H9 (cell line): ENCODE results near the gene LRRC7. TPM values are rescaled to one million over a fixed set of nuclear protein-coding genes. Genes with fewer than 3 reads are reported as not detected.

ENCODE experiments used
- DNase-seq: peaks from one replicate; pipeline ENCODE4 v3.0.0-alpha.2; 2017
- H2AFZ ChIP-seq: one replicate; pipeline ENCODE4 v1.6.1; 2013; ENCODE audit warnings: mild to moderate bottlenecking, low read length, control low read depth, moderate library complexity
- H2AK5ac ChIP-seq: 2 replicates; pipeline ENCODE4 v1.6.1; 2013; ENCODE audit warnings: low read length, control low read depth, mixed read lengths; ENCODE audit not compliant: insufficient read length
- H2BK120ac ChIP-seq: one replicate; pipeline ENCODE4 v1.6.1; 2013; ENCODE audit warnings: low read depth, mild to moderate bottlenecking, low read length, control low read depth, inconsistent platforms; ENCODE audit not compliant: poor library complexity, severe bottlenecking
- H2BK12ac ChIP-seq: 2 replicates; pipeline ENCODE4 v1.6.1; 2013; ENCODE audit warnings: low read length, control low read depth, mixed read lengths, low read depth; ENCODE audit not compliant: insufficient read length
- H2BK15ac ChIP-seq: 2 replicates; pipeline ENCODE4 v1.6.1; 2013; ENCODE audit warnings: low read depth, low read length, control low read depth
- H2BK20ac ChIP-seq: one replicate; pipeline ENCODE4 v1.6.1; 2013; ENCODE audit warnings: low read depth, mild to moderate bottlenecking, low read length, control low read depth, inconsistent platforms; ENCODE audit not compliant: poor library complexity, severe bottlenecking
- H2BK5ac ChIP-seq: 2 replicates; pipeline ENCODE4 v1.6.1; 2013; ENCODE audit warnings: low read length, control low read depth, mixed read lengths; ENCODE audit not compliant: insufficient read length
- H3K14ac ChIP-seq: 2 replicates; pipeline ENCODE4 v1.6.1; 2013; ENCODE audit warnings: low read length, control low read depth; ENCODE audit not compliant: insufficient read depth
- H3K18ac ChIP-seq: 2 replicates; pipeline ENCODE4 v1.6.1; 2013; ENCODE audit warnings: low read depth, mild to moderate bottlenecking, mixed read lengths, low read length, control low read depth; ENCODE audit not compliant: insufficient read length
- H3K23ac ChIP-seq: 2 replicates; pipeline ENCODE4 v1.6.1; 2013; ENCODE audit warnings: low read length, control low read depth, mixed read lengths, low read depth; ENCODE audit not compliant: insufficient read length
- H3K23me2 ChIP-seq: 2 replicates; pipeline ENCODE4 v1.6.1; 2013; ENCODE audit warnings: low read depth, mild to moderate bottlenecking, mixed read lengths, low read length, control low read depth; ENCODE audit not compliant: insufficient read length, poor library complexity, severe bottlenecking
- H3K27ac ChIP-seq: 2 replicates; pipeline ENCODE4 v1.5.1; 2013; ENCODE audit warnings: low read length, control low read depth, mixed read lengths, low read depth; ENCODE audit not compliant: insufficient read length
- H3K27me3 ChIP-seq: 2 replicates; pipeline ENCODE4 v1.6.1; 2013; ENCODE audit warnings: low read length, control low read depth, inconsistent platforms; ENCODE audit not compliant: insufficient read depth
- H3K4ac ChIP-seq: 2 replicates; pipeline ENCODE4 v1.6.1; 2013; ENCODE audit warnings: low read depth, mild to moderate bottlenecking, control low read depth, inconsistent platforms, low read length, moderate library complexity
- H3K4me1 ChIP-seq: 2 replicates; pipeline ENCODE4 v1.6.1; 2013; ENCODE audit warnings: low read length, control low read depth, inconsistent platforms; ENCODE audit not compliant: insufficient read depth
- H3K4me2 ChIP-seq: 2 replicates; pipeline ENCODE4 v1.6.1; 2013; ENCODE audit warnings: low read length, control low read depth, mixed read lengths; ENCODE audit not compliant: insufficient read length, insufficient read depth
- H3K56ac ChIP-seq: 2 replicates; pipeline ENCODE4 v1.6.1; 2013; ENCODE audit warnings: low read depth, mild to moderate bottlenecking, mixed read lengths, low read length, control low read depth; ENCODE audit not compliant: insufficient read length
- H3K79me1 ChIP-seq: 2 replicates; pipeline ENCODE4 v1.6.1; 2013; ENCODE audit warnings: low read depth, mild to moderate bottlenecking, moderate library complexity, low read length, control low read depth, inconsistent platforms; ENCODE audit not compliant: insufficient read depth, poor library complexity, severe bottlenecking
- H3K79me2 ChIP-seq: 2 replicates; pipeline ENCODE4 v1.6.1; 2013; ENCODE audit warnings: low read length, control low read depth, inconsistent platforms; ENCODE audit not compliant: insufficient read depth
- H3K9ac ChIP-seq: 2 replicates; pipeline ENCODE4 v1.6.1; 2013; ENCODE audit warnings: low read length, control low read depth, mixed read lengths; ENCODE audit not compliant: insufficient read length; ENCODE audit errors: extremely low read depth
- H3K9me3 ChIP-seq: one replicate; pipeline ENCODE4 v1.6.1; 2013; ENCODE audit warnings: low read depth, low read length, inconsistent platforms; ENCODE audit not compliant: control insufficient read depth
- H3T11ph ChIP-seq: one replicate; pipeline ENCODE4 v1.6.1; 2013; ENCODE audit warnings: mild to moderate bottlenecking, low read length, control low read depth, inconsistent platforms
- H4K20me1 ChIP-seq: one replicate; pipeline ENCODE4 v1.6.1; 2013; ENCODE audit not compliant: control insufficient read depth, insufficient read length, insufficient read depth
- H4K5ac ChIP-seq: 2 replicates; pipeline ENCODE4 v1.6.1; 2013; ENCODE audit warnings: low read depth, mild to moderate bottlenecking, mixed read lengths, low read length, control low read depth; ENCODE audit not compliant: insufficient read length
- H4K8ac ChIP-seq: replicated peaks from 2 replicates; pipeline ENCODE4 v1.6.1; 2013; ENCODE audit warnings: low read length, control low read depth, mixed read lengths, low read depth; ENCODE audit not compliant: insufficient read length
- H4K91ac ChIP-seq: 2 replicates; pipeline ENCODE4 v1.6.1; 2013; ENCODE audit warnings: low read depth, mild to moderate bottlenecking, moderate library complexity, mixed read lengths, low read length, control low read depth; ENCODE audit not compliant: insufficient read length
- H3K27ac Mint-ChIP-seq, 3 experiments: 2 replicates in 2 of 3; 3 replicates in 1 of 3; pipeline ENCODE4 v1.8.0; 2020 to 2021; ENCODE audit warnings: mixed read lengths in 3 of 3, mild to moderate bottlenecking in 1 of 3, moderate library complexity in 1 of 3
- H3K27me3 Mint-ChIP-seq: 2 replicates; pipeline ENCODE4 v1.8.0; 2021; ENCODE audit warnings: low read depth, mild to moderate bottlenecking, moderate library complexity, mixed read lengths
- H3K36me3 Mint-ChIP-seq, 3 experiments: 2 replicates in 2 of 3; 3 replicates in 1 of 3; pipeline ENCODE4 v1.8.0; 2020 to 2021; ENCODE audit warnings: low read depth in 3 of 3, mixed read lengths in 3 of 3; ENCODE audit not compliant: insufficient read depth in 1 of 3
- H3K4me1 Mint-ChIP-seq, 2 experiments: 2 replicates each; pipeline ENCODE4 v1.8.0; 2020; ENCODE audit warnings: mixed read lengths in 2 of 2
- H3K4me3 Mint-ChIP-seq, 2 experiments: 2 replicates in 1 of 2; 3 replicates in 1 of 2; pipeline ENCODE4 v1.8.0; 2020 to 2021; ENCODE audit warnings: mild to moderate bottlenecking in 2 of 2, mixed read lengths in 2 of 2, moderate library complexity in 1 of 2
- H3K9me3 Mint-ChIP-seq, 2 experiments: 2 replicates in 1 of 2; 3 replicates in 1 of 2; pipeline ENCODE4 v1.8.0; 2020; ENCODE audit warnings: mild to moderate bottlenecking in 2 of 2, mixed read lengths in 2 of 2, moderate library complexity in 1 of 2
- CTCF ChIP-seq: fragments of 200-600 bp; sonication (generic); conservative IDR thresholded peaks from 3 replicates; pipeline ENCODE4 v1.8.0; 2021; ENCODE audit warnings: antibody characterized with exemption, mild to moderate bottlenecking
- WGBS: extraction: QIAGEN DNeasy Blood & Tissue Kit; methylation state at CpG from one replicate; pipeline ENCODE4 v1.1.7; 2013; ENCODE audit warnings: missing lambda C conversion rate, low lambda C conversion rate, mixed read lengths; ENCODE audit not compliant: insufficient read length; ENCODE audit errors: extremely low coverage; 5-methylcytosine and 5-hydroxymethylcytosine counted together
- total RNA-seq: library from RNA; stranded (reverse); gene quantifications from 2 replicates; pipeline ENCODE4 v1.2.1, GENCODE V29; 2021

Gene LRRC7
- total RNA-seq, 1 experiment from 2014 or later, result not detected

- H3K23me2 ChIP-seq, result no peaks in the 10 kb centered on the region
- Mint-ChIP-seq H3K4me3 (no peak overlapping the region), H3K36me3 (no peaks in the 10 kb centered on the region), H3K4me1 (peaks cover 2 to 3% of the 10 kb centered on the region in 2 experiments; a peak in 2 of 4 replicates), H3K27ac (no peak overlapping the region), H3K9me3 (no peaks in the 10 kb centered on the region), H3K27me3 (no peaks in the 10 kb centered on the region)
- no peak overlapping the region for H4K91ac ChIP-seq
- WGBS, result no CpG with 5 or more reads among the region's 1 CpG
- no peak overlapping the region for H3K23ac ChIP-seq
- no peak overlapping the region for H2AFZ ChIP-seq
- no peaks in the 10 kb centered on the region for H4K20me1 ChIP-seq
- no peak overlapping the region for H2BK20ac ChIP-seq
- no peak overlapping the region for H3K4me2 ChIP-seq
- no peak overlapping the region for H2AK5ac ChIP-seq
- no peaks in the 10 kb centered on the region for H3K4me1 ChIP-seq
- no peak overlapping the region for H3K56ac ChIP-seq
- no peak overlapping the region for H4K8ac ChIP-seq
- TF ChIP-seq CTCF, result no peak
- no peaks in the 10 kb centered on the region for H3K27me3 ChIP-seq
- H4K5ac ChIP-seq, result no peak overlapping the region
- no peak overlapping the region for H3K9ac ChIP-seq
- DNase-seq, result no peak
- no peak overlapping the region for H2BK120ac ChIP-seq
- no peak overlapping the region for H3K18ac ChIP-seq
- H3K27ac ChIP-seq, result no peak overlapping the region
- H3K14ac ChIP-seq, result no peak overlapping the region
- H2BK15ac ChIP-seq, result no peak overlapping the region
- no peak overlapping the region for H2BK12ac ChIP-seq
- H2BK5ac ChIP-seq, result no peak overlapping the region
- no peaks in the 10 kb centered on the region for H3K9me3 ChIP-seq
- no peaks in the 10 kb centered on the region for H3K79me2 ChIP-seq
- H3K79me1 ChIP-seq, result no peaks in the 10 kb centered on the region
- no peak overlapping the region for H3T11ph ChIP-seq
- H3K4ac ChIP-seq, result no peak overlapping the region
Measured at GRCh38 chr1:69836971-69837636, 269.4 kb downstream of the LRRC7 start.
